Nephron (organoid): ENCODE results near the gene MYB.

Experiments
- H3K27ac Mint-ChIP-seq, 3 experiments: 2 replicates each; pipeline ENCODE4 v1.8.0; 2020; ENCODE audit warnings: mixed read lengths in 3 of 3, mild to moderate bottlenecking in 2 of 3, moderate library complexity in 1 of 3
- H3K27me3 Mint-ChIP-seq: 2 replicates; pipeline ENCODE4 v1.8.0; 2021; ENCODE audit warnings: low read depth, mild to moderate bottlenecking, moderate library complexity, mixed read lengths
- H3K36me3 Mint-ChIP-seq: 2 replicates; pipeline ENCODE4 v1.8.0; 2020; ENCODE audit warnings: low read depth, mixed read lengths
- H3K4me1 Mint-ChIP-seq: 2 replicates; pipeline ENCODE4 v1.8.0; 2020; ENCODE audit warnings: mixed read lengths
- H3K4me3 Mint-ChIP-seq, 3 experiments: 2 replicates each; pipeline ENCODE4 v1.8.0; 2020; ENCODE audit warnings: mild to moderate bottlenecking in 3 of 3, mixed read lengths in 3 of 3, moderate library complexity in 2 of 3
- H3K9me3 Mint-ChIP-seq: 2 replicates; pipeline ENCODE4 v1.8.0; 2020; ENCODE audit warnings: mixed read lengths
- TF ChIP-seq, protein P1 (sequence below), 3 experiments: fragments of 200-600 bp; sonication (generic); IDR thresholded peaks; one replicate each; pipeline ENCODE4 v1.5.0; 2021; ENCODE audit warnings: antibody characterized with exemption in 3 of 3; ENCODE audit not compliant: unreplicated experiment in 3 of 3

The MYB gene

DNA sequence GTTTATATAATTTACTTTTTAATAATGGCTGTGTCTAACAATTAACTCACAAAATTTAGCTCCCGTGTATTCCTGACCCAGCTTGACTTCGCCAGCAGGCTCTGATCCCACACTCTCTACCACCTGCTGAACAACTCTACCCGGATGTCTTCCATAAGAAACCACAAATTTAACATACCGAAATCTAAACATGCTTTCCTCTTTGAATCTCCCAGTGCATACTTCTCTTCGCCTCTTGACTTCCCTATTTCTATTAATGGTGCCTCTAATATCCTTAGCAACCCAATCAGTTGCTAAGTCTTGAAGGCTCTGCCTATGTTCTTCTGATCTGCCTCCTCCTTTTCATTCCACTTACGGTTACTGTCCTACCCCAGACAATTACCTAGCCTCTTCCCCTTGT is 4.6 kb upstream of the MYB start:
- Mint-ChIP-seq H3K9me3 (no peaks in the 10 kb centered on the region), H3K27me3 (peaks cover 24% of the 10 kb centered on the region), H3K4me3 (no peak overlapping the region), H3K4me1 (peaks cover under 1% of the 10 kb centered on the region), H3K27ac (no peak overlapping the region), H3K36me3 (no peaks in the 10 kb centered on the region)
- TF ChIP-seq, protein P1, sequence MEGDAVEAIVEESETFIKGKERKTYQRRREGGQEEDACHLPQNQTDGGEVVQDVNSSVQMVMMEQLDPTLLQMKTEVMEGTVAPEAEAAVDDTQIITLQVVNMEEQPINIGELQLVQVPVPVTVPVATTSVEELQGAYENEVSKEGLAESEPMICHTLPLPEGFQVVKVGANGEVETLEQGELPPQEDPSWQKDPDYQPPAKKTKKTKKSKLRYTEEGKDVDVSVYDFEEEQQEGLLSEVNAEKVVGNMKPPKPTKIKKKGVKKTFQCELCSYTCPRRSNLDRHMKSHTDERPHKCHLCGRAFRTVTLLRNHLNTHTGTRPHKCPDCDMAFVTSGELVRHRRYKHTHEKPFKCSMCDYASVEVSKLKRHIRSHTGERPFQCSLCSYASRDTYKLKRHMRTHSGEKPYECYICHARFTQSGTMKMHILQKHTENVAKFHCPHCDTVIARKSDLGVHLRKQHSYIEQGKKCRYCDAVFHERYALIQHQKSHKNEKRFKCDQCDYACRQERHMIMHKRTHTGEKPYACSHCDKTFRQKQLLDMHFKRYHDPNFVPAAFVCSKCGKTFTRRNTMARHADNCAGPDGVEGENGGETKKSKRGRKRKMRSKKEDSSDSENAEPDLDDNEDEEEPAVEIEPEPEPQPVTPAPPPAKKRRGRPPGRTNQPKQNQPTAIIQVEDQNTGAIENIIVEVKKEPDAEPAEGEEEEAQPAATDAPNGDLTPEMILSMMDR (IDR thresholded peaks at IDR 0.05; ENCODE audit: unreplicated experiment in 3 of 3), result no peak

DNA sequence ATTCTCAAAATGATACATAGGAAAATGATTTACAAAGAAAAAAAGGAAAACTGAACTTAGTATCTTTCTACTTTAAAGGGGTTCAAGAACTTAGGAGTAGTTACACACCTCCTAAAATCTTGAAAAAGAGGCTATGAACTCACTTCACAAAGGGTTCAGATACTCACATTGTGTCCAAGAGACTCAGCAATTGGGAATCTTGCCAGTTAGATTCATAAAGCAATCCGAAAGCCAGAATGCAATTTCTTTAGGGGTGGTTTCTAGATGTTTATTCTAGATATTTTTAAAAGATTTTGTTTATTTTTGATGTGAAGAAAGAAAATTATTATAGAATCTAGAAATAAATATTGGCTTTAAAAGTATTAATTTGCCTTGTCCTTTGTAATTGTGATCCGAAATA is 1.7 kb upstream of the MYB start:
- TF ChIP-seq, protein P1 (IDR thresholded peaks at IDR 0.05; ENCODE audit: unreplicated experiment in 3 of 3), result no peak
- peaks cover 53% of the 10 kb centered on the region for H3K27me3 Mint-ChIP-seq
- peaks cover 19% of the 10 kb centered on the region for H3K4me1 Mint-ChIP-seq
- peak overlapping the region in 1 of 3 experiments; percentile 49 for H3K4me3 Mint-ChIP-seq
- no peaks in the 10 kb centered on the region for H3K9me3 Mint-ChIP-seq
- H3K27ac Mint-ChIP-seq, result no peak overlapping the region
- no peaks in the 10 kb centered on the region for H3K36me3 Mint-ChIP-seq

DNA sequence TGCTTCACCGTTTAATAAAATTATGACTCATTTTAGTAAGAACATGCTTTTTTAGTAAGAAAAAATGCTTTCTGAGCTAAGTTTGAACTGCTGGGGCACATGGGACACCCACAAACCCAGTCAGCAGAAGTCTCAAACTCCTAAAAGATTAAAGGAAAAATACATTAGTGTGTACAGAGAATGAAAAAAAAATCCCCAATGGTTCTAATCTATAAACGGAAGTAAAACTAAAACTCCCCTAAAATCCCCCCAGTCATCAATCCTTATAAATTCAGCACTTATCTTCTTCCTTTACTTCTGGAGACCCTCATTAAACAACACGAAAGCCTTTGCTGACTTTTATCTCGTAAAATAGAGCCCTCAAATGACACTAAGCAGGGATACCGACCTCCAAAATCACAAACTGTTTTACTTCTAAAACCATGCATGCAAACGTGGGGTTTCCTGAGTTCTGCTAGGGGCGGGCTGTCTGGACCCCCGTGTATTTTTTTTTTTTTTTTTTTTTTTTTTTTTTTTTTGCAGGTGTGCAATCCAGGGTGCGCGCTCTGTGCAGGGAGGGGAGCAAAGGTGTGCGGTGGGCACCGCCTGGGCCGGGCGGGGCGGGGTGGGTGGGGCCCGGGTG is 1.1 kb upstream of the MYB start:
- Mint-ChIP-seq H3K36me3 (no peaks in the 10 kb centered on the region), H3K4me3 (peak overlapping the region; percentile 81 to 87 (median 85)), H3K27ac (no peak overlapping the region), H3K4me1 (peaks cover 19% of the 10 kb centered on the region), H3K9me3 (no peaks in the 10 kb centered on the region), H3K27me3 (peaks cover 57% of the 10 kb centered on the region)
- TF ChIP-seq, protein P1 (IDR thresholded peaks at IDR 0.05; ENCODE audit: unreplicated experiment in 3 of 3), result no peak

DNA sequence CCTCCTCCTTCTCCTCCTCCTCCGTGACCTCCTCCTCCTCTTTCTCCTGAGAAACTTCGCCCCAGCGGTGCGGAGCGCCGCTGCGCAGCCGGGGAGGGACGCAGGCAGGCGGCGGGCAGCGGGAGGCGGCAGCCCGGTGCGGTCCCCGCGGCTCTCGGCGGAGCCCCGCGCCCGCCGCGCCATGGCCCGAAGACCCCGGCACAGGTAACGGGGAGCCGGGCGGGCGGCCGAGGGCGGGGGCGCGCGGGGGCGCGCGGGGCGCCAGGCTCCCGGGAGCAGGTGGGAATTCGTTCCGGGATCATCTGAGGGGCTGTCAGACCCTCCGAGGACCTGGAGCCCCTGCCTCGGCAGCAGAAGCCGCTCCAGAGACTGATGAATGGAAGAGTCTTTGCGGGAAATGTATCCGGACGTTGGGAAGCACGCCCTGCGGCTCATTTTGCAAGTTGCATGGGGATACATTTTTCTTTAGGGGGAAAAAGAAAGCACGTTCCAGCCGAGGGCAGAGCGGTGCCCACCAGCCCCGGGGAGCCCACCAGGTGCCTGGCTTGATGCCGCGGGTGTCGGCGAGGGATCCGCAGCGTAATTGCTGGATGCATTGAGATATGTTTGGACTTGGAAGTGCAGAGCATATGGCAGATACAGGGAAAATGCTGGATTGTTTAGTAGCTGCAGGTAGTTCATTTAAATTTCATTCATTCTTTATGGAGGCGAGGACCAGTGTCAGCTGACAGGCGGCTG is 394 bp downstream of the MYB start:
- H3K27me3 Mint-ChIP-seq, result peaks cover 72% of the 10 kb centered on the region
- H3K4me1 Mint-ChIP-seq, result peaks cover 19% of the 10 kb centered on the region
- peak overlapping the region; percentile 81 to 91 (median 84) for H3K4me3 Mint-ChIP-seq
- H3K36me3 Mint-ChIP-seq, result peaks cover 4% of the 10 kb centered on the region
- TF ChIP-seq, protein P1 (IDR thresholded peaks at IDR 0.05; ENCODE audit: unreplicated experiment in 3 of 3), result no peak
- H3K27ac Mint-ChIP-seq, result peak overlapping the region in 1 of 3 experiments; percentile 14
- H3K9me3 Mint-ChIP-seq, result no peaks in the 10 kb centered on the region

DNA sequence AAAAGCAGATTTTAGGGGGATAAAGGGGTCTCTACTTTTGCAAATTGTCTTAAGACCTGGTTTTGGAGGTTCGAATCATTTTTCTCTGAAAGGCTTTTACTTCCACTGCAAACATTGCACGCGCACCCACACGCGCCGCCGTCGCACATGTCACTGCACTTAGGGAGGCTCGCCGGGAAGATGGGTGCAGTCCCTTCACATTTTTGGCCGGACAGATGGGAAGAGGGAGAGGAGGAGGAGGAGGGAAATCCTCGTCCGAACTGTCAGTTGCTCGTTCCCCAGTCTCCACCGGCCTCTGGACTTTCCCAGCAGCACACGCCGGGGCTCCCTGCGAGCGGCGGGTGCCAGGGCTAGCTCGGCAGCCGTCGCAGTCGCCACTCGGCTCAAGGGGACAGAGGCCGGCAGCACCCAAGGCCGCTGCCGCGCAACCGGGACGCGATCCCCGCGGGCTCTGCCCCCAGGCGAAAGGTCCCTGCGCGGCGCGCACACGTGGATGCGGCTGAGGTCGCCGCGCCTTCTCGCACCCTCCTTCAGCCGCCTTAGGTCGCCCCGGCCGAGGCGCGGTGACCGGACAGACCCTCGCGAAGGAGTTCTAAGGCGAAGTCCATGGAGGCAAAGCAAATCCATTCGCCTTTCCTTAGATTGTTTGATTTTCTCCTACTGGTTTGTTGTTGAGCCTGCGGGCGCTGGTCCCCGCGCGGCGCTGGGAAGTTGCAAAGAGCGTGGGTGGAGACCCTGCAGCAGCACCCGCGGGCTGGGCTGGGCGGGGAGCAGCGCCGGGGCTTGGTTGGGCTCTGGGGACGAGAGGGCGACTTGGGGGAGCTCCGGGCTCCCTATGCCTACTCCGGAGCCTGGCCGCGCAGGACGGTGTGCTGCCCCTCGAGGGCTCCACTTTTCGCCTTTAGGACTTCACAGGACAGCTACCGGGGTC is 1.2 kb downstream of the MYB start:
- Mint-ChIP-seq H3K9me3 (no peaks in the 10 kb centered on the region), H3K27ac (peak overlapping the region in 1 of 3 experiments; percentile 14), H3K36me3 (peaks cover 4% of the 10 kb centered on the region), H3K4me1 (peaks cover 19% of the 10 kb centered on the region), H3K27me3 (peaks cover 70% of the 10 kb centered on the region), H3K4me3 (peak overlapping the region; percentile 81 to 91 (median 84))
- TF ChIP-seq, protein P1 (IDR thresholded peaks at IDR 0.05; ENCODE audit: unreplicated experiment in 3 of 3), result no peak
